ENCODE measurements around the gene PNPLA8.
"Not testable (repeated sequence)": the region's sequence is repeated elsewhere in the genome, so short reads cannot be mapped to it uniquely, and the experiment has no call there.

The PNPLA8 gene

DNA sequence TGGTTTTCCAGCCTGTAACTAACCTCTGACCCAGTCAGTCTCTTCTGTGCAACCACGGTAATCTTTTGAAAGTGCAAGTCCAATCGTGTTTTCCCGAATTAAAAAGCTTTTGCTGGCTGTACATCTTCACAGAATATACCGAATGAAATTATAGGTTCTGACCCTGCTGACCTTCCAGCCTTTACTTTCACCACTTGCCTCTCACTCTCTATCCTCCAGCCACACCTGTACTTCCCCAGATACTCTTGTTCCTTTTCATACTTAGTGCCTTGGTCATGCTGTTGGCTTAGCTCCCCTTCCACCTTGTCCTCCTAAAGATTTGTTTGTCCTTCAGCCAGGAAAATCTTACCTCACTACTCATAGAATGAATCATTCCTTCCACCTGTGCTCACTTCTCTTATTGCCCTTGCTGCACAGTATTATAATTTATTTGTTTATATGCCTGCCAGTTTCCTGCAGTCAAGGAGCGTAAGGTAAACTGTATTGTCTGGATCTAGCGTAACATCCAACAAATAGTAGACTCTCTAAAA lies 2.3 kb upstream of the PNPLA8 start:
- DNase-seq (ENCODE audit: low spot score) = no peak

DNA sequence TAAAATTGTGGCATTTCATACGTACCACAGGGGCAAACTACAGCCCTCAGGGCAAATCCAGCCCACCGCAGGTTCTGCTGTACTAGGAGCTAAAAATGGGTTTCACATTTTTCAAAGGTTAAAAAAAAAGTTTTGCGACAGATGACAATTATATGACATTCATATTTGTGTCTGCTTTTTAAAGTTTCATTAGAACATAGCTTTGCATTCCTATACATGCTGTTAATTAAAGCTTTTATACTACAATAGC lies 758 bp upstream of the PNPLA8 start:
- no peak for DNase-seq (ENCODE audit: low spot score)

DNA sequence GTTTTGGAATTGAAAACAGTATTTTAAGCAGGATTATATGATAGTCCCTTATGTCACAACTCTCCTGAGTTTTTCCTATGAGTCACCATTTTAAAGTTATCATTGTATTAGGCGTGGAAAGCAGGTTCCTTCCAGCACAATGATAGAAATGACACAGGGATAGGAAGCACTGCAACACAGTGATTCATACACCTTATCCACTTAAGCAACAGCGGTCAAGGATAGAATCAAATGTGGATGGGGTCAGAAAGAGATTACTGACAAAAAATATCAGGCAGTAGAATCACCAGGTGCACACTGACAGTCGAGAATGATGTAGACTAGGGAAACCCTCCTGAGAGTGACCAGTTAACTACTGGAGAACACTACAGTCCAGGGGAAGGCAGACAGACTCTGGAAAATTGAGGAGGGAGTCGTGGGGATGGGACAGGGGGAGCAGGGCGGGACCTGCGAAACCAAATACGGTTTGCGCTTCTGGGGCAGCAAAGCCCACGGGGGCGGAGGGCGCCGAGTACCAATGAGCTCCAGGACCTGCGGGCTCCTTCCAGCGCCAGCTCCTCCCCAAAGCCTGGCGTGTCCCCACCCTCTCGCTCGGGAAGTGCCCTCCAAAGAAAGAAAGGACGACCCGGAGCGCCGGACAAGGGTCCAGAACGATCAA lies 479 bp downstream of the PNPLA8 start:
- peak; percentile 39 for DNase-seq (ENCODE audit: low spot score)

DNA sequence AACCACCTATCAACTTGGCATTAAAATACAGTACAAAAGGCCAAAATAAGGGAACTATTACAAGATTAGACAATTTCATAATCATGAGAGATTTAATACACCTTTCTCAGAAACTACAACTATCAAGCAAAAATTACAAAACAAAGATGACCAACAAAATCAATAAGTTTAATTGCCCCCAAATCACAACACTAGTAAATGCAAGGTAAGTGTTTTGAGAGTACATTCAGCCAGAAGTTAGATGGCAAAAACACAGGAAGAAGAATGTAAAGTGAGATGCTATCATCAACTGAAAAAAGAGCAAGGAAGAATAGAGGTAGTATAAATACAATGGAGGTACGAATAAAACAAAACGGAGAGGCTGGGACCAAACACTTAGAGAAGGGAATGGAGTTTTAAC lies 3.2 kb downstream of the PNPLA8 start:
- no peak for DNase-seq (ENCODE audit: low spot score)

DNA sequence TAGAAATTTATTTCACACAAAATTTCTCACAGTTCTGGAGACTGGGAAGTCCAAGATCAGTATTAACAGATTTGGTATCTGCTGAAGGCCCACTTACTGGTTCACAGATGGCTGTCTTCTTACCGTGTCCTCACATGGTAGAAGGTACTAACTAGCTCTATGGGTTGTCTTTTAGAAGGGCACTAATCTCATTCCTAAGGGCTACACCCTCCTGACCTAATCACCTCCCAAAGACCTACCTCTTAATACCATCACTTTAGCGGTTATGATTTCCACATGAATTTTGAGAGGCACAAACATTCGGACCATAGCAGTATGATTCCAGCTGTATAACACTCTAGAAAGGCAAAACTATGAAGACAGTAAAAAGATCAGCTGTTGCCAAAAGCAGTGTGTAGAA lies 8.0 kb downstream of the PNPLA8 start:
- DNase-seq (ENCODE audit: low spot score) = no peak

DNA sequence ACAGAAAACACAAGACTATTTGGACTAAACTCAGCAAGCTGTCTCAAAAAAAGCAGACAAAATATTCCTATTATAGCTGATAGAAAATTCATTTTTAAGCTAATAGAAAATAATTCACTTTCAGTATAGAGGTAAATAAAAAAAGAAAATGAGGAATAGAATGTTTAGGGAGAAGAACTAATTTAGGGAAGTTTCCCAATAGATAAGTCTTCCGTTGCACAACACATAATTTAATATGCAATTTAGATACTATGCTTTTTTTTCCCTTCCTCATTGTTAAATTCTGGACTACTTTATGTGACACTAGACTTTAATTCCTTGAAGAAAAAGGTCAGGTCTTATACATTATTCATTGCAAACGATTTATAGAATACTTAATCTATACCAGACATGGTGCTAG lies 10.3 kb downstream of the PNPLA8 start:
- DNase-seq (ENCODE audit: low spot score) = no peak

DNA sequence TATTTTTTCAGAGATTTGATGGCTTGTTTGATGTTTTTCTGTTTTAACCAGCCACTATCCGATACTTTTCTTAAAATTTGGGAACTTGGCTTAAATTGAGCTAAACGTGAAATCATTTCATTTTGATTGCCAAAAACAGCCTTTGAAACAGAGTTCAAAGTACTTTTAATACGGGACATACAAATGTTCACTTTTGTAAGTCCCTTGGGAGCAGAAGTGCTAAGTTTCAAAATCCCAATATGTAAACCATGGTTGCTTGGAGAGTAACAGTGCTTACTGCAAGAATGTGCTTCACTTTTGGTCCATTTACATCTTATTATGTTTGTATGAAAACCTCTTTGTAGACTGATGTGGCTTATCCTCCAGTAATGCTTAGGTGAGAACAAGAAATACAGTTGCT lies 10.9 kb downstream of the PNPLA8 start:
- DNase-seq (ENCODE audit: low spot score) = no peak

DNA sequence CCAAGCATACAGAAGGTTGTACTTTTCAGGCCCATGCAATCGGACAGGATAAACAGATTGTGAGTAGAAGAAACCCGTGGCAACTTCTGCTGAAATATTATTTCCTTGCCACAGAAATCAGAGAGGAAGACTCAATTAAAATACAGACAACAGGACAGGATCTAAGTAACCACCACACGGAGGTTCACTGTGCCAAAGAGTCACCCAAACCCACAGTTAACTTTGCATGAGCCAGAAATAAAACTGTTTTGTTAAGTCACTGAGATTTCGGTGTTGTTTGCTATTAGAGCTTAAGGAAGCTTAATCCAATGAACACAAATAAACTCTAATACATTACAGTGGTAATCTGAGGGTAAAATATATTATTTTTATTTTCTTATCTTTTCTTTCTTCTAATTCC lies 14.0 kb downstream of the PNPLA8 start:
- DNase-seq (ENCODE audit: low spot score) = no peak

DNA sequence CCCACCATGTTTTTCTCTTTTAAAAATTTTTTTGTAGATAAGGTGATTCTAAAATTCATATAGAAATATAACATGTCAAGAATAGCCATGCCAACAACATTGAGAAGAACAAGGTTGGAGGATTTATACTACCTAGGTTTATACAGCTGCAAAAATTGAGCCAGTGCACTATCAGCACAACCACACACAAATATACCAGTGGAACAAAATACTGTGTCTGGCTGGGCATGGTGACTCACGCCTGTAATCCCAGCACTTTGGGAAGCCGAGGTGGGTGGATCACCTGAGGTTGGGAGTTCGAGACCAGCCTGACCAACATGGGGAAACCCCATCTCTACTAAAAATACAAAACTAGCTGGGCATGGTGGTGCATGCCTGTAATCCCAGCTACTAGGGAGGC lies 21.4 kb downstream of the PNPLA8 start:
- not testable (repeated sequence) for DNase-seq (ENCODE audit: low spot score)

DNA sequence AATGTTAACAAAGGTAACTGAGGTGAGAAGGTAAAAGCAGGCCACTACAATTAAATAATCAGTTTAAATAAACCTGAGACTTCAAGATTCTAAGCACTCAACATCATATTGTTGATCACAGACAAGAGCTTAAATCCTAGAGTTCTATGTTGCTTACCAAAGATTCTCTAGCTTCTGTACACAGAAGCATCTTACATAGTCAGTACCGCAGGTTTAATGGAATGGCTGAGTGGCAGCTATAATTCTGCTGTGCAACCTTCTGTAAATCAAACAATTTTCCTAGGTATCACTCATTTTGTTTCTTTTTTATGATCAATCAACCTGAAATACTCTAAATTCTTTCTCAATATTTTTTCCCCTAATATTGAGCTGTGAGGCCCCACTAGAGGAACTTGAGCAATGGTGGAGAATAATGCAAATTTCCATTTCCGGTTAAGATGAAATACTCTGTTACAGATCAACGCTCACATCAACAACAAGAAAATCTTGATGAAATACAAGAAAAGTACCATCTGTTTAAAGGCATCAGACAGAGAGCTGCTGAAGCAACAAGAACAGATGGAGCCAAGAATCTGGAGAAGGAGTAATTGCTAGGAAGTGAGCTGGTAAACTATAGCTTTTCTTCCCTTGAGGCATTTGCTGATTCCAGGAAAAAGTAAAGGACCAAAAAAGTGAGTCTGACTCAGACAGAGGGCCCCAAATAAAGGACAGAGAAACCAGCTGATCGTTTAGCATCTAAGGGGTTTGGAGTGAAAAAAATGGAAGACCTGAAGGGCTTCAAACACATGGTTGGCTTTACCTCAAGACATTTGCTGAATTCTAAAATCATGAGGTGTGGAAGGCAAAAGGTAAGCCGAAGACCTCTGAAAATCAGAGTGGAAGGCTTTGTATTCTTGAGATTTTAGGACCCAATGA lies 22.6 kb downstream of the PNPLA8 start:
- DNase-seq (ENCODE audit: low spot score) = no peak

DNA sequence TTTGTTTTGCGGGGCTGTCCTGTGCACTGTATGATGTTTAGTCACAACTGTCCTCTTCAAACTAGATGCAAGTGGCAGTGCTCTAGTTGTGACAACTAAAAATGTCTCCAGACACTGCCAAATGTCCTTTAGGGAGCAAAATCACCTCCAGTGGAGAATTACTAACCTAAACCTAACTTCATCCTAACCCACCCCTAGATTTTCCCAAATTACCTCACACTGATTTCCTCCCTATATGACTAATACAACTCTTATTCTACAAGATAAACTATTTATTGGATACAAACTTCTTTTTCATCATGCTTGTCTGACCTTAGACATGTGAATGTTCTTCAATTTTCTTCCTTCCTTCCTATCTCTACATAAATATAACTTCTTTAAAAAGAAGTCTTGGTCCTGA lies 26.4 kb downstream of the PNPLA8 start:
- DNase-seq (ENCODE audit: low spot score) = no peak

DNA sequence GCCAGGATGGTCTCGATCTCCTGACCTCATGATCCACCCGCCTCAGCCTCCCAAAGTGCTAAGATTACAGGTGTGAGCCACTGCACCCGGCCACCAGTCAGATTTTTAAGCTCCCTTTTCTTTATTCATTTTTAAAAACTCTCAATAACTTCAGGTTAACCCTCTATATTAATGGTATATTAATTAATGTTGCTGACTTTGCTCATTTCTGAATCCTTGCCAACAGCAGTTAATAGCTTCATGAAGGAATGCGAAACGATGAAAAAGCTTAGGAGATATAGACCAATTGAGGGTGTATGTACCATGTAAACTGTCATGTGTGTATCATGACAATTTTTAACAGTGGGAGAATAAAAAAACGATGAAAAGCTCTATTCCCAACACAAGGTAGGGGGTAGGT lies 27.5 kb downstream of the PNPLA8 start:
- no peak for DNase-seq (ENCODE audit: low spot score)

DNA sequence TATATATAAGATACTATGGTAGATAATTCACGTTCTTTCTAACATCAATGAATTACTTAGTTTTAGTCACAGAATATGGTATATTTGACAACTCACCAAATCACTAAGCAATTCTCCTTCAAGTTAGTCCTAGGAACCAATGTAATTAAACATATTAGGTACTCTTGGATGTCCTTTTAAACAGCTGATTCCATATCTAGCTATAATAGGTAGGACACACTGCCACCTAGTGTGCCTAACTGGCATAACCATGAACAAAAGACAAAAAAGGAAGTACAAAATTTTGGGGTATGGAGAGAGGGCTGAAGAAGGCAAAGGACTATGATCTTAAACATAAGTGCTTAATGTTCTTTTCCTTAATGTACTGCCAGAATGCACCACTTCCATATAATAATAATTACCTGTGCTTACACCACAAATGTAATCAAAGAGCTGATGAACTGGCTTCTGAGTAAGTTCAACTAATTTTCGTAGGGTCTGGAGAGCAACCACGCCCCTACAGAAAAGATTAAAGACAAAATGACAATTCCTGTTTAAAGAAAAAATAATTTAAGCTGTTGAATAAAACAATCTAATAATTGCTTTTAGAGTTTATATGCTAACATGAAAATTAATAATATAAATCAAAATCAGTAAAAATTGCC lies 28.7 kb downstream of the PNPLA8 start:
- peak; percentile 78 for DNase-seq (ENCODE audit: low spot score)

DNA sequence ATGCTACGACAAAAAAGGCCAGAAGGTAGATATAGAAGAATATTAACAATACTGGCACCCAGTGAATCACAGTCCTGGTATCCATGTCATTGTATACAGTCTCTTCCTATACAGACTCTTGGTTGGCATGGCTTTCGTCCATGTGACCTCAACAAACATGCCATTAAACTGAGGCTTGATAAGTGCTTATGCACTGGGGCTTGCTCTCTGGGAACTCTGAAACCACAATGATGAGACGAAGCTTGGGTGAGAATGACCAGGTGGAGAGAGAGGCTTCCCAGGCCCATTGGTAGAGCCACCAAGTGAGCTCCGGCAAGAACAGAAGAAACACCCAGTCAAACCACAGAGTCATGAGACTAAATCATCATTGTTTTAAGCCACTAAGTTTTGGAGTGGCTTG lies 33.2 kb downstream of the PNPLA8 start:
- no peak for DNase-seq (ENCODE audit: low spot score)

DNA sequence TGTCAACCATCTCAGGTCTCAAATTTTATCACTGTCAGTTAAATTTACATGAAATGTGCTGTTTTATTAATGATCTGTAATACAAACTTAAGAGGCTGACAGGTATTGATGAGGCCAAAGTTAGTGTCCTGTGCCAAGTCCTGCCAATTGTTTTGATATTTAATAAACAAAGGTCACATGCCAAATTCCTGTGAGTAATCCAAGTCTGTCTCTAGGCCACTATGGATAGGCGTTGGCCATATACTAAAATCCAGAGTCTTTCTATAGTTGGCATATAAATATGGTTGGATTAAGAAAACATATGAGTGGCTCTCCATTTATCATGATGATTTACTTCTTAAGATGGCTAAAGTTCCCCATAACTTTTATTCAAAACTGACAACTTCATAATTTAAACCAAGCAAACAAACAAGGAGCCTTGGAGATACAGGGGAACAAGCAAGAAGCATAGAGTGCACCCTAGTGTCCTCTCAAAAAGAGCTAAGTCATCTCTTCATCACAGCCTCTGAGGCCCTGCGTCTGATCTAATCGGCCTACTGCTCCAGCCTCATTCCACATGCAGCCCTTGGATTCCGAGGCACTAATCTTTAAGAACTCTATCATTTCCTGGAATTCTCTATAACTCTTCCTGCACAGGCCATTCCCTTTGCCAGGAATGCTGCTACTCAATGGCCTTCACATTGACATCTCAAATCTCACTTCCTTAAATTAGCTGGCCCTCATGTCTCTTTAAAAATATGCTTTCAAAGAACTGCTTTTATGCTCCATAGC lies 37.0 kb downstream of the PNPLA8 start:
- peak; percentile 10 for DNase-seq (ENCODE audit: low spot score)

DNA sequence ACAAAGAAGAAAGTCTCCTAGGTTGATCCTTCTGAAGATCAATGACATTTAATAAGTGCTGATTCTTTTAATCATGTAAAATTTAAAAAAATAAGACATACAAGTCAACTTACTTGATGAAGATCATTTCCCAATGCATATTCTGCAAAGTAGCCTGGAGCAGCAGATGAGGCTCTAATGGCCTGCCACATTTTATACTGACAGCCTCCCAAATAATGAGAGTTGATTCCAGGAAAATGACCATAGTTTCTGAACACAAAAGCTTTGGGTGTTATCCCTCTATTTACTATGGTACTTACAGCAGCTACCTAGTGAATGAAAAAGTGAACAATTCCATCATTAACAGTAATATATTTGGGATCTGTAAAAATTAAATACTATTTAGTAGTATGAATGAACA lies 38.3 kb downstream of the PNPLA8 start:
- DNase-seq (ENCODE audit: low spot score) = no peak

DNA sequence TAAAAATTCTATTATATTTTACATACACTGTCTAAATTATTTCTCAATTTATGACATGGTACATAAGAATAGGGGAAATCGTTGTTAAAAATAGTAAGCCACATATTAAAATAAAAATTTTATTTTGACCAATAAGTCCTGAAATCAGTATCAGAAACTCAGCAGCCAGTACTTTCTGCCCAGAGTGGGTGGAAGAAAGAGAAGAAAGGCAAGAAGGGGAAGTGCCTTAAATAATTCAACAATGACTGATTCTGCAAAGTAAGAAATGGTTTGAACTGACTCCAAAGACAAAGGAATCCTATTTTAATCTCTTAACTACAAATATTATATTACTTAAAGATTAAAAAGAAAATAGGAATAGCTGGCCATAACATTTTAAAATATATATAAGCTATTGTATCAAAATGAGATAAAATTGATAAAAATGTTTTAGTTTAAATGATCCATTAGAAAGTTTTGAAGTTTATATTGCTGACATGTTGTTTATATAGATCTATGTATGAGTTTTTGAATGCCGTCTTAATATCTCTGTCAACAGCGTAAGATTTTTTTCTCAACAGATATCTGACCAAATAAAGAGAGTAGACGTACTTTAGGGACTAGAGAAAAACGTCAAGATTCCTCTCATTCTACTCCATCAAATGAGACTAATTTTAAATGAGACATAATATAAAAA lies 39.5 kb downstream of the PNPLA8 start:
- DNase-seq (ENCODE audit: low spot score) = no peak

DNA sequence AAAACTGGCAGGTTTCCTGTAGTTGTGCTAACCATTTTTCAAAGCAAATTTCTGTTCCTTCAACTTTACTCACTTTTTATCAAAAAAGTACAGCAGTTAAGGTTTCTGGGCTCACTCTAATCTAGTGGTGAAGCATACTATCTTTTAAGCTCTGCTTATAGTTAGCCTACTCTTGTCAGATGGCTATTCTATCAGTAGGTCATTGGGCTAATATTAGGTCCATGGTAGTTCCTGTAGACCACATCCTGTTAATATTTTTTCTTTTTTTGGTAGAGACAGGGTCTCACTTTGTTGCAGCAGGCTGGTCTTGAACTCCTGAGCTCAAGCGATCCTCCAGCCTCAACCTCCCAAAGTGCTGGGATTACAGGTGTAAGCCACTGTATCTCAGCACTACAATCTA lies 41.8 kb downstream of the PNPLA8 start:
- no peak for DNase-seq (ENCODE audit: low spot score)

DNA sequence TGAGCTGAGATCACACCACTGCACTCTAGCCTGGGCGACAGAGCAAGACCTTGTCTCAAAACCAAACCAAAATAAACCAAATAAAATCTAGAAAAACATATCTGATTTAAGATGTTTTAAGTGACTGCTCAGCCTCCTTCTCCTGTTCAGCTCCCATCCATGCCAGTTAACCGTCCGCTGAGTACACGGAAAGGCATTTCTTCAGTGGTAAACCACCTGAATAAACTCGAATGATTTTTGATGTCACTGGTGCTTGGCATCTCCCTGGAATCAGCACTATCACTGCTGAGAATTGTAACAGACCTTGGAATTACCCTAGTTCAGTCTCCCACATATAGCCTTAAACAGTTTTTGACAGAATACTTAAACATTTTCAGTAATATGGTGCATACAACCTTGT lies 45.6 kb downstream of the PNPLA8 start:
- no peak for DNase-seq (ENCODE audit: low spot score)

DNA sequence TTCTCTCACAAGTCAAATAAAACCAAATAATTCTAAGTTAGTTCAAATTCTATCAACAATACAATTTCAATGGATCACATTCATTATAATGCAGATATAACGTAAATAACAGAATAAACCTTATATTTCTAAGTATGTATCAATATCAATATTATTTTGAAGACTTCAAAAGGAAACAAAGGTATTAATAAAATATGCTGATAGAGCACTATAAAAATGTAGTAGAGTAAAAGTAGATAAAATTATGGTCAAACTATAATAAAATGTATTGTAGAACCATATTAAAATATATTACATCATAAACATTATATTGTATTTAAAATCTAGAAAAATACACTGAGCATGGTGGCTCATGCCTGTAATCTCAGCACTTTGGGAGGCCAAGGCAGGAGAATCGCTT lies 46.2 kb downstream of the PNPLA8 start:
- no peak for DNase-seq (ENCODE audit: low spot score)

DNA sequence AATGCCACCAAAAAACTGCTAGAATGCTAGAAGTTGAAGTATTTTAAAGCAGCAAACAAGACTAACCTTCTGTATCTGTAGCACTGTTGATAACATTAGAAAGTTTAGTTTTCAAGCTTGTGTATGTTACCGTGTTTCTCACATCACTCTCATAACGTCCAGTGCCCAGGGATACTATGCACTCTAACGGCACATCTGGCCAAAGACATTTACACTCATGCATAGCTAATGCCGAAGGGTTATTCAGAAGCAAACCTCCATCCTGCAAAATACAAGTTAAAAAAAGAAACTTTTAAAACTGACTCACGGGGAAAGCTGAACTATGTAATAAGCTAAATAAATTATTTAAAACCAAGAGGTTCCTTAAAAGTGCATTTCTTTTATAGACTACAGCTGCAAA lies 46.8 kb downstream of the PNPLA8 start:
- no peak for DNase-seq (ENCODE audit: low spot score)

DNA sequence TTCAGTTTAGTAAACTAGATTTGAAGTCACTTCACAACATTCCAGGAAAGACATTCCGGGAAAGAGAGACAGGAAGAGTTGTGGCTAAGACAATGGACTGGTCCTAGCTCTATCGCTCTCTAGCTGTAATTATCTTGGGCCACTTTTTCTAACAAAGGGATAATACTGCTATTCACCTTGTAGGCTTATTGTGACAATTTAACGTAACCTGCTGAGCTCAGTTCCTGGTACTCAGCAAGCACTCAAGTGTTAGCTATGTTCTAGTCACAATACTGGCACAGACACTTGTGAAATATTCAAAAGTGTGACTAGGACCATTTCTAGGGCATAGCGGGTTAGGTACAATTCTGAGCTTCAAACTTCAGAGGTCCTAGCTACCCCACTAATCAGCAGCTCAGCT lies 57.7 kb downstream of the PNPLA8 start:
- no peak for DNase-seq (ENCODE audit: low spot score)
